Neural crest cell (in vitro differentiated cells): ENCODE data around the gene PCBP3. TPM values are rescaled to one million over a fixed set of nuclear protein-coding genes. Genes with fewer than 3 reads are reported as not detected.
"Not testable (repeated sequence)": the region's sequence is repeated elsewhere in the genome, so short reads cannot be mapped to it uniquely, and the experiment has no call there.

Experiments used
- DNase-seq: peaks from one replicate; pipeline ENCODE4 v3.0.0; 2021; ENCODE audit warnings: low read depth, mixed read lengths, low spot score
- H3K27ac Mint-ChIP-seq: one replicate; pipeline ENCODE4 v1.8.0; 2021; ENCODE audit warnings: mild to moderate bottlenecking, mixed read lengths; ENCODE audit not compliant: unreplicated experiment
- H3K27me3 Mint-ChIP-seq: 2 replicates; pipeline ENCODE4 v1.8.0; 2021; ENCODE audit warnings: low read depth, mild to moderate bottlenecking, mixed read lengths
- H3K36me3 Mint-ChIP-seq: 2 replicates; pipeline ENCODE4 v1.8.0; 2021; ENCODE audit warnings: low read depth, mild to moderate bottlenecking, mixed read lengths
- H3K4me1 Mint-ChIP-seq: 2 replicates; pipeline ENCODE4 v1.8.0; 2021; ENCODE audit warnings: mixed read lengths
- H3K4me3 Mint-ChIP-seq: one replicate; pipeline ENCODE4 v1.8.0; 2021; ENCODE audit warnings: mild to moderate bottlenecking, mixed read lengths
- H3K9me3 Mint-ChIP-seq: 2 replicates; pipeline ENCODE4 v1.8.0; 2021; ENCODE audit warnings: mixed read lengths
- CTCF ChIP-seq: fragments of 200-600 bp; sonication (generic); conservative IDR thresholded peaks from 2 replicates; pipeline ENCODE4 v1.5.0; 2021; ENCODE audit warnings: antibody characterized with exemption, mild to moderate bottlenecking
- total RNA-seq: library from RNA; stranded (reverse); gene quantifications from 2 replicates; pipeline ENCODE4 v1.2.1, GENCODE V29; 2021

The PCBP3 gene
- total RNA-seq, 1 donor from 2014 or later = 5.1 TPM

- Mint-ChIP-seq H3K4me1 (peaks cover 8% of the 10 kb centered on the region), H3K36me3 (no peaks in the 10 kb centered on the region), H3K27me3 (no peaks in the 10 kb centered on the region), H3K27ac (no peak overlapping the region), H3K4me3 (no peak overlapping the region), H3K9me3 (no peaks in the 10 kb centered on the region)
- DNase-seq = no peak
- no peak for TF ChIP-seq CTCF
Measured at GRCh38 chr21:45805321-45805720, 161.8 kb downstream of the PCBP3 start.

GRCh38 chr21:45806042-45806441, 162.5 kb downstream of the PCBP3 start:
- Mint-ChIP-seq H3K27ac (no peak overlapping the region), H3K4me3 (no peak overlapping the region), H3K36me3 (no peaks in the 10 kb centered on the region), H3K9me3 (no peaks in the 10 kb centered on the region), H3K27me3 (no peaks in the 10 kb centered on the region), H3K4me1 (peaks cover 8% of the 10 kb centered on the region)
- no peak for TF ChIP-seq CTCF
- no peak for DNase-seq

GRCh38 chr21:45808663-45809062, 165.1 kb downstream of the PCBP3 start:
- H3K4me1 Mint-ChIP-seq, H3K9me3 Mint-ChIP-seq, H3K4me3 Mint-ChIP-seq: not testable (repeated sequence)

GRCh38 chr21:45809421-45809820, 165.9 kb downstream of the PCBP3 start:
- Mint-ChIP-seq H3K27me3 (no peaks in the 10 kb centered on the region), H3K4me1 (no peaks in the 10 kb centered on the region), H3K36me3 (no peaks in the 10 kb centered on the region), H3K27ac (no peak overlapping the region), H3K9me3 (no peaks in the 10 kb centered on the region), H3K4me3 (no peak overlapping the region)
- no peak for TF ChIP-seq CTCF
- no peak for DNase-seq

More at GRCh38 chr21:45808663-45809062, 165.1 kb downstream of the PCBP3 start:
- H3K27ac Mint-ChIP-seq, H3K27me3 Mint-ChIP-seq, H3K36me3 Mint-ChIP-seq, DNase-seq: not testable (repeated sequence)

- TF ChIP-seq CTCF = no peak
- no peaks in the 10 kb centered on the region for H3K4me1 Mint-ChIP-seq
- no peaks in the 10 kb centered on the region for H3K36me3 Mint-ChIP-seq
- DNase-seq = no peak
- no peaks in the 10 kb centered on the region for H3K9me3 Mint-ChIP-seq
- no peak overlapping the region for H3K4me3 Mint-ChIP-seq
- no peak overlapping the region for H3K27ac Mint-ChIP-seq
- H3K27me3 Mint-ChIP-seq = no peaks in the 10 kb centered on the region
Measured at GRCh38 chr21:45811136-45811535, 167.6 kb downstream of the PCBP3 start.

GRCh38 chr21:45814210-45814940, 170.8 kb downstream of the PCBP3 start:
- H3K27me3 Mint-ChIP-seq, H3K27ac Mint-ChIP-seq, H3K4me3 Mint-ChIP-seq, H3K36me3 Mint-ChIP-seq, DNase-seq, H3K9me3 Mint-ChIP-seq: not testable (repeated sequence)
- peaks cover 11% of the 10 kb centered on the region for H3K4me1 Mint-ChIP-seq

- H3K27ac Mint-ChIP-seq, DNase-seq, H3K9me3 Mint-ChIP-seq, H3K27me3 Mint-ChIP-seq, H3K36me3 Mint-ChIP-seq, H3K4me3 Mint-ChIP-seq: not testable (repeated sequence)
- peaks cover 17% of the 10 kb centered on the region for H3K4me1 Mint-ChIP-seq
Measured at GRCh38 chr21:45815781-45816180, 172.3 kb downstream of the PCBP3 start.
